Measurements from ENCODE around the gene SIPA1. TPM values are rescaled to one million over a fixed set of nuclear protein-coding genes. Genes with fewer than 3 reads are reported as not detected.

SIPA1 gene
- total RNA-seq, 4 donors from 2014 or later, result 40.7 to 56.3 (median 45.8) TPM

DNA sequence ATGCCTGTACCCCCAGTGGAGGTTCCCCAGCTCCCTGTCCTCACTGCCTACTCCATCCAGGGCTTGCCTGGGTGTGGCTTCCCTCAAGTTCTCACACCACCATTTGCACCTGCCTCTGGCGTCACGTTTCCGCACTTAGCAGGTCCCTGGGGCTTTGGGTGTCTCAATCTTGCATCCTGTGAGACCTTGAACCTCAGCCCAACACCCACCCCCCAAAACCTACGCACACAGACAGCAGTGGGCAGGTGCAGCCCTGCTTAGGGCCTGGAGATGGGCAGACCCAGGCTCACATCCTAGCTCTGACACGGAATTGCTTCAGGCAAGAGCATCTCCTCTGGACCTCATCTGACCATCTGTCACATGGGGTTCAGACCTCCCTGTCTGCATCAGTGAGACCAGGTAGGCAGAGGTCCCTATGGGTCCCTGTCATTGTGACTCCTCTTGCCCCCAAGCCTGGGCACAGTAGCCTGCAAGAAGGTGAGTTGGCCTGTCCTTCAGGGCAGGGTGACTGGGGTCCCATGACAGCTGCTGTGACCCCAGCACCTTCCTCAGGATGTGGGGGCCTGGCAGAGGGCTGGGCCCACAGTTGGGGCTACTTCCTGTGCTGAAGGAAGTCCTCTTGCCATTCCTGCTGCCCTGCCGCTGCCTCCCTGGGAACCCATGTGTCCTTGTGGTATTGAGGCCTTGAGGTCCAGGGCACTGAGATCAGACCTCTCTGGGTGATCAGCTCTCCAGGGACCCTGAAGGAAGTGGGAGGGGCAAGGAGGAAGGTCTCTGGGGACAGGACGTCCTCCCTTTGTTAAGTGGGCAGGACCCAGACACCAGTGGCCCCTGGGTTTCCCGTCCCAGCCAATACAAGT is 2.0 kb downstream of the SIPA1 start:
- peaks cover 42 to 65% (median 60%) of the 10 kb centered on the region in 4 donors for H3K4me1 ChIP-seq
- peak overlapping the region; percentile 11 to 87 (median 58) for H3K4me3 ChIP-seq
- WGBS, result 67% methylated on average over 6 of the region's 8 CpGs
- no peaks in the 10 kb centered on the region for H3K9me3 ChIP-seq
- peaks cover 20 to 67% (median 63%) of the 10 kb centered on the region in 4 donors for H3K36me3 ChIP-seq
- TF ChIP-seq EP300 (IDR thresholded peaks at IDR 0.05) (no peak), POLR2AphosphoS5 (IDR thresholded peaks at IDR 0.05) (no peak)
- TF ChIP-seq, protein P1, sequence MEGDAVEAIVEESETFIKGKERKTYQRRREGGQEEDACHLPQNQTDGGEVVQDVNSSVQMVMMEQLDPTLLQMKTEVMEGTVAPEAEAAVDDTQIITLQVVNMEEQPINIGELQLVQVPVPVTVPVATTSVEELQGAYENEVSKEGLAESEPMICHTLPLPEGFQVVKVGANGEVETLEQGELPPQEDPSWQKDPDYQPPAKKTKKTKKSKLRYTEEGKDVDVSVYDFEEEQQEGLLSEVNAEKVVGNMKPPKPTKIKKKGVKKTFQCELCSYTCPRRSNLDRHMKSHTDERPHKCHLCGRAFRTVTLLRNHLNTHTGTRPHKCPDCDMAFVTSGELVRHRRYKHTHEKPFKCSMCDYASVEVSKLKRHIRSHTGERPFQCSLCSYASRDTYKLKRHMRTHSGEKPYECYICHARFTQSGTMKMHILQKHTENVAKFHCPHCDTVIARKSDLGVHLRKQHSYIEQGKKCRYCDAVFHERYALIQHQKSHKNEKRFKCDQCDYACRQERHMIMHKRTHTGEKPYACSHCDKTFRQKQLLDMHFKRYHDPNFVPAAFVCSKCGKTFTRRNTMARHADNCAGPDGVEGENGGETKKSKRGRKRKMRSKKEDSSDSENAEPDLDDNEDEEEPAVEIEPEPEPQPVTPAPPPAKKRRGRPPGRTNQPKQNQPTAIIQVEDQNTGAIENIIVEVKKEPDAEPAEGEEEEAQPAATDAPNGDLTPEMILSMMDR (IDR thresholded peaks at IDR 0.05), result no peak
- H3K27ac ChIP-seq (replicated peaks in 1 of 4), result peak overlapping the region; percentile 83 to 93 (median 88)
- intact Hi-C loops (cut with DNase I), result no loop called here
- no peak for DNase-seq (ENCODE audit: extremely low spot score)
- H3K27me3 ChIP-seq, result no peaks in the 10 kb centered on the region

DNA sequence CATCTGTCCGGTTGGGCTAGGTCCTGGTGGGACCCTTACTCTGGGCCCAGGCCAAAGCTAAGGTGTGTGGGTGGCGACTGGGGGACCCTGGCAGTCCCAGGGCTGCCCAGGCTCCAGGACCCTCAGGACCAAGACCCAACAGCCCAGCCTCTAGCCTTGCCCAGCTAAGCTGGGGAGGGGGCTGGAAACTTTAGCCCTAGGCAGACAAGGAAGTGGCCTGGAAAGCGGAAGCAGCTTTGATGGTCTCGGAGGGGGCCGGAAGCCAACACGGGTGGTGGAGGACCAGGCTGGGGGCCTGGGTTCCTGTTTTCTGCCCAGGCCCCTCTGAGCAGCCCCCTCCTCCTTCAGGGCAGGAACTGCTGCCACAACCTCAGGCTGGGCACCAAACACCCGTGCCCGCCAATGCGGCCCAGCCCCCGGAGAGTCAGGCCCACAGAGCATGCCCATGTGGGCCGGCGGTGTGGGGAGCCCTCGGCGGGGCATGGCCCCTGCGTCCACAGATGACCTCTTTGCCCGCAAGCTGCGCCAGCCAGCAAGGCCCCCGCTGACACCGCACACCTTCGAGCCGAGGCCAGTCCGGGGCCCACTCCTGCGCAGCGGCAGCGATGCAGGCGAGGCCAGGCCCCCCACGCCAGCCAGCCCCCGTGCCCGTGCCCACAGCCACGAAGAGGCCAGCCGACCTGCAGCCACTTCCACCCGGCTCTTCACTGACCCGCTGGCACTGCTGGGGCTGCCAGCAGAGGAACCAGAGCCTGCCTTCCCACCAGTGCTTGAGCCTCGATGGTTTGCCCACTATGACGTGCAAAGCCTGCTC is 2.8 kb downstream of the SIPA1 start:
- DNase-seq (ENCODE audit: extremely low spot score), result no peak

DNA sequence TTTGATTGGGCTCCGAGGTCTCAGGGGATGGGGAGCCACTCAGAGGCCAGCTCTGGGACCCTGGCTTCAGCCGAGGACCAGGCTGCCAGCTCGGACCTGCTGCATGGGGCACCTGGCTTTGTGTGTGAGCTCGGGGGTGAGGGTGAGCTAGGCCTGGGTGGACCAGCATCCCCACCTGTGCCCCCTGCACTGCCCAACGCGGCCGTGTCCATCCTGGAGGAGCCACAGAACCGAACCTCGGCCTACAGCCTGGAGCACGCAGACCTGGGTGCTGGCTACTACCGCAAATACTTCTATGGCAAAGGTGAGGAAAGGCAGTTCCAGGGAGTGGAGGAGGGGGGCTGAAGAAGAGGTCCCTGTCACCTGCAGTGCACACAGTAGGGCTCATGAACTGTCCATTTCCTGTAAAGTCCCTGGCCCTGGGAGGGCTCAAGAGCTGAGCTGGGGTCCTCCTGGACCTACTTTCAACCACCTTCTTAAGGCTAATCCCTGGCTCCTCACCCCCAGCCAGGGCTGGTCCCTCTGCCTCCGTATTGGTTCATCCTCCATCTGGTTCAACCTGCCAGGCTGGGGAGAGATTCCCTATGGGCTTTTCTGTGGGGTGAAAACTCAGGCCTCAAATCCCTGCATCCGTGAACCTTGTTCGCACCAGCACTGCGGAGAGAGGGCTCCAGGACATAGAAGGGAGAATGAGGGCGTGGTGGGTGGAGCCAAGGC is 3.6 kb downstream of the SIPA1 start:
- no peak for DNase-seq (ENCODE audit: extremely low spot score)
- Histone ChIP-seq H3K4me1 (peaks cover 42 to 69% (median 60%) of the 10 kb centered on the region in 4 donors), H3K27me3 (no peaks in the 10 kb centered on the region), H3K9me3 (no peaks in the 10 kb centered on the region), H3K4me3 (peak overlapping the region; percentile 11 to 87 (median 32)), H3K27ac (replicated peaks in 1 of 4) (peak overlapping the region in 3 of 4 donors; percentile 86 to 93 (median 91)), H3K36me3 (peaks cover 6 to 67% (median 63%) of the 10 kb centered on the region in 4 donors)
- TF ChIP-seq, protein P1 (IDR thresholded peaks at IDR 0.05), result no peak
- TF ChIP-seq POLR2A (IDR thresholded peaks at IDR 0.05; ENCODE audit: low read depth) (no peak), EP300 (IDR thresholded peaks at IDR 0.05) (no peak), POLR2AphosphoS5 (IDR thresholded peaks at IDR 0.05) (no peak)
- intact Hi-C loops (cut with DNase I), result no loop called here
- WGBS, result 73% methylated on average over 7 of the region's 16 CpGs

More for the DNA sequence above, 2.8 kb downstream of the SIPA1 start:
- Histone ChIP-seq H3K27me3 (no peaks in the 10 kb centered on the region), H3K27ac (replicated peaks in 1 of 4) (peak overlapping the region; percentile 83 to 93 (median 88)), H3K9me3 (no peaks in the 10 kb centered on the region), H3K4me3 (peak overlapping the region; percentile 11 to 87 (median 32)), H3K36me3 (peaks cover 13 to 67% (median 63%) of the 10 kb centered on the region in 4 donors), H3K4me1 (peaks cover 42 to 65% (median 60%) of the 10 kb centered on the region in 4 donors)
- WGBS, result 63% methylated on average over 5 of the region's 35 CpGs
- TF ChIP-seq, protein P1 (IDR thresholded peaks at IDR 0.05), result no peak
- TF ChIP-seq POLR2AphosphoS5 (IDR thresholded peaks at IDR 0.05), result no peak
- TF ChIP-seq POLR2A (IDR thresholded peaks at IDR 0.05; ENCODE audit: low read depth), result no peak
- TF ChIP-seq EP300 (IDR thresholded peaks at IDR 0.05), result no peak
- intact Hi-C loops (cut with DNase I), result no loop called here

DNA sequence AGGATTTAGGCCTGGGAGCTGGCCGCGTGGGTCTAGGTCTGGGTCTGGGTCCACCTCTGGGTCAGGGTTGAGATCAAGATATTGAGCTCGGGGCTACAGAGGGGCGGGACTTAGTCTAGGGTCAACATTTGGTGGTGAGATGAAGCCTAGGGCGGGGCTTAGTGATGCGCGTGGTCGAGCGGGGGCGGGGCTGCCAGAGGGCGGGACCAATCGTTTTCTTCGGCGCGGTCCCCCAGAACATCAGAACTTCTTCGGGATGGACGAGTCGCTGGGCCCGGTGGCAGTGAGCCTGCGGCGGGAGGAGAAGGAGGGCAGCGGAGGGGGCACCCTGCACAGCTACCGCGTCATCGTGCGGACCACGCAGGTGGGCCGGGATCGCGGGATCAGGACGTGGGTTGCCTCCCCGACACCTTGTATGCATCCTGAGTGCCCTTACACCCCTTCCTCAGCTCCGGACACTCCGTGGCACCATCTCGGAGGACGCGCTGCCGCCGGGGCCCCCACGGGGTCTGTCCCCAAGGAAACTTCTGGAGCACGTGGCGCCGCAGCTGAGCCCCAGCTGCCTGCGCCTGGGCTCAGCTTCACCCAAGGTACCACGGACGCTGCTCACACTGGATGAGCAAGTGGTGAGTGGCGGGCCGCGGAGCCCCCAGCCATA is 4.2 kb downstream of the SIPA1 start:
- H3K27ac ChIP-seq (replicated peaks in 1 of 4), result peak overlapping the region in 1 of 4 donors; percentile 22
- 56% methylated on average over 40 of the region's 49 CpGs for WGBS
- no peaks in the 10 kb centered on the region for H3K27me3 ChIP-seq
- H3K4me1 ChIP-seq, result peaks cover 36 to 69% (median 61%) of the 10 kb centered on the region in 4 donors
- intact Hi-C loops (cut with DNase I), result no loop called here
- DNase-seq (ENCODE audit: extremely low spot score), result no peak
- no peak for TF ChIP-seq POLR2A (IDR thresholded peaks at IDR 0.05; ENCODE audit: low read depth)
- TF ChIP-seq EP300 (IDR thresholded peaks at IDR 0.05), result no peak
- TF ChIP-seq, protein P1 (IDR thresholded peaks at IDR 0.05), result no peak
- TF ChIP-seq POLR2AphosphoS5 (IDR thresholded peaks at IDR 0.05), result no peak
- no peak overlapping the region for H3K4me3 ChIP-seq
- no peaks in the 10 kb centered on the region for H3K9me3 ChIP-seq
- peaks cover 3 to 67% (median 62%) of the 10 kb centered on the region in 4 donors for H3K36me3 ChIP-seq
